HEK293 (cell line): ENCODE results near the gene HOXA11.

Experiments used
- CTCF ChIA-PET: fragments of 350-600 bp; formaldehyde crosslinking; extraction: SDS; loops from one replicate; lab custom pipeline; 2021; ENCODE audit warnings: antibody characterized with exemption; lab: Yijun Ruan, JAX
- POLR2A ChIA-PET: fragments of 300-600 bp; formaldehyde crosslinking; extraction: SDS; loops from one replicate; lab custom pipeline; 2020; ENCODE audit warnings: antibody characterized with exemption, inconsistent platforms; lab: Yijun Ruan, JAX
- H3K27ac ChIP-seq: fragments of 200-500 bp; sonication (Bioruptor generic); 2 replicates; pipeline ENCODE4 v1.5.1; 2014; ENCODE audit warnings: low read depth, low read length, control low read depth, inconsistent platforms; ENCODE audit errors: extremely low read depth
- H3K36me3 ChIP-seq, 2 experiments: fragments of 200-500 bp in 1 of 2; sonication (Bioruptor generic) in 1 of 2; 1 replicate in 1 of 2; 2 replicates in 1 of 2; pipeline ENCODE4 v1.5.1; 2014 to 2017; ENCODE audit warnings: inconsistent platforms in 2 of 2, low read length in 2 of 2; ENCODE audit not compliant: control insufficient read depth in 2 of 2, insufficient read depth in 1 of 2
- H3K4me1 ChIP-seq: fragments of 200-500 bp; sonication (Bioruptor generic); 2 replicates; pipeline ENCODE4 v1.5.1; 2014; ENCODE audit warnings: mild to moderate bottlenecking, low read length, inconsistent platforms; ENCODE audit not compliant: control insufficient read depth, insufficient read depth
- H3K4me3 ChIP-seq: 2 replicates; pipeline ENCODE4 v1.5.1; 2011; ENCODE audit warnings: low read depth, mild to moderate bottlenecking, control low read depth, low read length, moderate library complexity
- H3K9me3 ChIP-seq: fragments of 200-500 bp; sonication (Bioruptor generic); 2 replicates; pipeline ENCODE4 v1.5.1; 2014; ENCODE audit warnings: low read depth, low read length, inconsistent platforms; ENCODE audit not compliant: control insufficient read depth, insufficient read depth
- FEZF1 ChIP-seq: fragments of 450-650 bp; formaldehyde crosslinking; IDR thresholded peaks from 2 replicates; pipeline ENCODE4 v1.5.1; 2016; ENCODE audit warnings: missing biosample characterization, missing genetic modification characterization
- GLIS1 ChIP-seq: fragments of 450-650 bp; formaldehyde crosslinking; IDR thresholded peaks from 2 replicates; pipeline ENCODE4 v1.5.1; 2016; ENCODE audit warnings: missing biosample characterization, missing genetic modification characterization
- GLIS2 ChIP-seq: fragments of 450-650 bp; formaldehyde crosslinking; IDR thresholded peaks from 2 replicates; pipeline ENCODE4 v1.5.1; 2016; ENCODE audit warnings: missing biosample characterization, missing genetic modification characterization
- PRDM1 ChIP-seq: fragments of 450-650 bp; formaldehyde crosslinking; IDR thresholded peaks from 2 replicates; pipeline ENCODE4; 2016; ENCODE audit warnings: missing biosample characterization, missing genetic modification characterization
- SCRT1 ChIP-seq: fragments of 450-650 bp; formaldehyde crosslinking; IDR thresholded peaks from 2 replicates; pipeline ENCODE4 v1.5.1; 2016; ENCODE audit warnings: missing biosample characterization, missing genetic modification characterization, borderline replicate concordance
- ZBTB17 ChIP-seq: fragments of 450-650 bp; formaldehyde crosslinking; IDR thresholded peaks from 2 replicates; pipeline ENCODE4 v1.5.1; 2016; ENCODE audit warnings: missing biosample characterization, missing genetic modification characterization
- ZBTB7A ChIP-seq: fragments of 450-650 bp; formaldehyde crosslinking; IDR thresholded peaks from 2 replicates; pipeline ENCODE4 v1.5.1; 2016; ENCODE audit warnings: low read depth, missing biosample characterization, missing genetic modification characterization
- ZBTB8A ChIP-seq: fragments of 450-650 bp; formaldehyde crosslinking; IDR thresholded peaks from 2 replicates; pipeline ENCODE4 v1.5.1; 2016; ENCODE audit warnings: missing biosample characterization, missing genetic modification characterization
- ZNF175 ChIP-seq: fragments of 450-650 bp; formaldehyde crosslinking; IDR thresholded peaks from 2 replicates; pipeline ENCODE4 v1.5.1; 2016; ENCODE audit warnings: missing biosample characterization, missing genetic modification characterization
- ZNF335 ChIP-seq: fragments of 450-650 bp; formaldehyde crosslinking; conservative IDR thresholded peaks from 2 replicates; pipeline ENCODE4 v1.5.1; 2016; ENCODE audit warnings: missing biosample characterization, missing genetic modification characterization
- ZNF366 ChIP-seq: fragments of 450-650 bp; formaldehyde crosslinking; conservative IDR thresholded peaks from 2 replicates; pipeline ENCODE4 v1.5.1; 2016; ENCODE audit warnings: missing biosample characterization, missing genetic modification characterization
- ZNF433 ChIP-seq: fragments of 450-650 bp; formaldehyde crosslinking; IDR thresholded peaks from 2 replicates; pipeline ENCODE4 v1.5.1; 2016; ENCODE audit warnings: missing biosample characterization, missing genetic modification characterization, low read depth
- ZNF558 ChIP-seq: fragments of 450-650 bp; formaldehyde crosslinking; IDR thresholded peaks from 2 replicates; pipeline ENCODE4 v1.5.1; 2016; ENCODE audit warnings: missing biosample characterization, missing genetic modification characterization
- ZXDB ChIP-seq: fragments of 450-650 bp; formaldehyde crosslinking; IDR thresholded peaks from 2 replicates; pipeline ENCODE4 v1.5.1; 2016; ENCODE audit warnings: missing biosample characterization, missing genetic modification characterization
- TF ChIP-seq, protein P1 (sequence below): fragments of 450-650 bp; formaldehyde crosslinking; IDR thresholded peaks from 2 replicates; pipeline ENCODE4 v1.5.1; 2017; ENCODE audit warnings: missing biosample characterization, missing genetic modification characterization
- TF ChIP-seq, protein P2 (sequence below): fragments of 450-650 bp; formaldehyde crosslinking; IDR thresholded peaks from 2 replicates; pipeline ENCODE4 v1.5.1; 2017; ENCODE audit warnings: missing biosample characterization, missing genetic modification characterization
- TF ChIP-seq, protein P3 (sequence below): sonication (generic); formaldehyde crosslinking; IDR thresholded peaks from 2 replicates; pipeline ENCODE4 v1.8.1; 2022; ENCODE audit warnings: mild to moderate bottlenecking, moderate library complexity, missing genetic modification reagents

The HOXA11 gene

DNA sequence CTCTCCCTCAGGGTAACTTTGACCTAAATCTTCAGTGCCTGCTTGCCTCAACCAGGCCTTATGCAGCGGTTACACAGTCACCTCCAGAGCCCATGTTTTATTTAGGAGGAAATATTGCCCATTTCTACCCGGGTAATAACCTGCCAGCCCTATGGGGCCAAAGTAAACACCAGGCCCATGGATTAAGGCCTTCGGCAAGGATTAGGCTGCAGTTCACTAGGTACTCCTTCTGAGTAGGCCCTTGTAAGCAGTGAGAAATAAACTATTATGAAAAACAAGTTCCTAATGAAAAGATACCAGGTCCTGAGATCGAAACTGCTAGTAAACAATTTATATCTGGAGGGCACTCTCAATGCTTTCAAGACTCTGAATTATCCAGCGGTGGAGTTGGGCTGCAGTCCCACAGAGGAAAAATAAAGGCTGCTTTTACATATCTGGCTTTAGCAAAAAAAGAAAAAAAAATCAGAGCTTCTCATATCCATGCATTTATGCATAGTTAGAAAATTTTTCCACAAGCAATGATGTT, 7.2 kb downstream of the HOXA11 start:
- ChIA-PET CTCF (interaction anchor here (1.3 to 3.7 kb wide), 4 partner anchors 9 to 17 kb away, joined by 3 to 10 read pairs (median 6); no protein-coding TSS in a partner anchor), POLR2A (interaction anchor here (1.0 to 11.2 kb wide), 6 partner anchors 7 to 17 kb away, joined by 3 to 237 read pairs (median 14); partner anchors contain the start of genes HOXA11 and HOXA9)
- Histone ChIP-seq H3K4me1 (peaks cover 35% of the 10 kb centered on the region), H3K9me3 (no peaks in the 10 kb centered on the region), H3K4me3 (peak overlapping the region; percentile 76), H3K27ac (peak overlapping the region; percentile 99), H3K36me3 (peaks cover 0 to 10% of the 10 kb centered on the region in 2 experiments; a peak in 2 of 3 replicates)
- TF ChIP-seq ZBTB7A (no peak), ZBTB8A (tag by site-specific recombination) (peak; percentile 68), PRDM1 (tag by site-specific recombination) (0 out of 2 replicates have a peak, but pooled peaks have one; percentile 2), ZNF558 (tag by site-specific recombination) (no peak), ZBTB17 (peak; percentile 35; the same call in 1 of the 2 replicates), ZXDB (tag by site-specific recombination) (0 out of 2 replicates have a peak, but pooled peaks have one; percentile 31)
- TF ChIP-seq, protein P1, sequence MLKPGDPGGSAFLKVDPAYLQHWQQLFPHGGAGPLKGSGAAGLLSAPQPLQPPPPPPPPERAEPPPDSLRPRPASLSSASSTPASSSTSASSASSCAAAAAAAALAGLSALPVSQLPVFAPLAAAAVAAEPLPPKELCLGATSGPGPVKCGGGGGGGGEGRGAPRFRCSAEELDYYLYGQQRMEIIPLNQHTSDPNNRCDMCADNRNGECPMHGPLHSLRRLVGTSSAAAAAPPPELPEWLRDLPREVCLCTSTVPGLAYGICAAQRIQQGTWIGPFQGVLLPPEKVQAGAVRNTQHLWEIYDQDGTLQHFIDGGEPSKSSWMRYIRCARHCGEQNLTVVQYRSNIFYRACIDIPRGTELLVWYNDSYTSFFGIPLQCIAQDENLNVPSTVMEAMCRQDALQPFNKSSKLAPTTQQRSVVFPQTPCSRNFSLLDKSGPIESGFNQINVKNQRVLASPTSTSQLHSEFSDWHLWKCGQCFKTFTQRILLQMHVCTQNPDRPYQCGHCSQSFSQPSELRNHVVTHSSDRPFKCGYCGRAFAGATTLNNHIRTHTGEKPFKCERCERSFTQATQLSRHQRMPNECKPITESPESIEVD (tag by site-specific recombination) = peak; percentile 34
- TF ChIP-seq, protein P2, sequence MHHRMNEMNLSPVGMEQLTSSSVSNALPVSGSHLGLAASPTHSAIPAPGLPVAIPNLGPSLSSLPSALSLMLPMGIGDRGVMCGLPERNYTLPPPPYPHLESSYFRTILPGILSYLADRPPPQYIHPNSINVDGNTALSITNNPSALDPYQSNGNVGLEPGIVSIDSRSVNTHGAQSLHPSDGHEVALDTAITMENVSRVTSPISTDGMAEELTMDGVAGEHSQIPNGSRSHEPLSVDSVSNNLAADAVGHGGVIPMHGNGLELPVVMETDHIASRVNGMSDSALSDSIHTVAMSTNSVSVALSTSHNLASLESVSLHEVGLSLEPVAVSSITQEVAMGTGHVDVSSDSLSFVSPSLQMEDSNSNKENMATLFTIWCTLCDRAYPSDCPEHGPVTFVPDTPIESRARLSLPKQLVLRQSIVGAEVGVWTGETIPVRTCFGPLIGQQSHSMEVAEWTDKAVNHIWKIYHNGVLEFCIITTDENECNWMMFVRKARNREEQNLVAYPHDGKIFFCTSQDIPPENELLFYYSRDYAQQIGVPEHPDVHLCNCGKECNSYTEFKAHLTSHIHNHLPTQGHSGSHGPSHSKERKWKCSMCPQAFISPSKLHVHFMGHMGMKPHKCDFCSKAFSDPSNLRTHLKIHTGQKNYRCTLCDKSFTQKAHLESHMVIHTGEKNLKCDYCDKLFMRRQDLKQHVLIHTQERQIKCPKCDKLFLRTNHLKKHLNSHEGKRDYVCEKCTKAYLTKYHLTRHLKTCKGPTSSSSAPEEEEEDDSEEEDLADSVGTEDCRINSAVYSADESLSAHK (tag by site-specific recombination) = 0 out of 2 replicates have a peak, but pooled peaks have one; percentile 2

DNA sequence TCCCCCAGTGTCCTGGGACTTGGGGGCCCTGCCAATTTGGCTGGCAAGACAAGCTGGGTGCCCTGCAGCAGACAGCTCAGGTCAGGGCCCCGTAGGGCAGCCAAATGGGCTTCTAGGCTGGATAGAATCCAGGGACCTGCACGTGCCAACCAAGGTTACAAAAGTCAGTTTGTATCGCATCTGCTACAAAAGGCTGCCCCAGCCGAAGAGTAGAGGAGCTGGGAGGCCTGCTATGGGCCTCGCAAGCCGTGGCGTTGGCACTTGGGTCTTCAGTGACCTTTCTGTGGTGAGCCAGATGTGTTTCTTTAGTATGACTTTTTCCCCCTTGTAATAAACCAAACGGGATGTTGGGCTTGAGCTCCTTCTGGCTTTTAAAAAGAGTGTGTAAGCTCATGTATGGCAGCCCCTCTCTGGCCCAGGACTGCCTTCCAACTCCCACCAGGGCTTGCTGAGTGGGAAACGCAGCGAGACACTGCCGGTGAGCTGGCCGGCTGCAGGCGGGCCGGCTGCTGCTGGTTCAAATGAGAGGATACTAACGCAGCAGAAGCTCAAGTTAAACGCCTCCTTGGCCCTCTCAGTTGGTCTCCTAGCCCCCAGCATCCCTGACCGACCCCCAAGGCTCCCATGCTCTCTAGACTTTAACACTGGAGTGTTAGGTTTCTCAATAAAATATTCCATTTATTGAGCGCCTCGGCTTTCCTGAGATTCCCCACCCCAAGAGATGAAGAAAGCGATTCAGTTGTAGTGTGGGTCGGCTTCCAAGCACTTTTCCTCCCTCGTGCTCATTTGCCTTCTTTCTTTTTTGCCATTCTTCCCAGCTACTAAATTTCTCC, 7.9 kb downstream of the HOXA11 start:
- Histone ChIP-seq H3K9me3 (no peaks in the 10 kb centered on the region), H3K4me3 (peak overlapping the region; percentile 76), H3K4me1 (peaks cover 29% of the 10 kb centered on the region), H3K36me3 (peaks cover 0 to 6% of the 10 kb centered on the region in 2 experiments; a peak in 2 of 3 replicates), H3K27ac (peak overlapping the region; percentile 99)
- POLR2A ChIA-PET = interaction anchor here (1.0 to 11.2 kb wide), 6 partner anchors 7 to 21 kb away, joined by 3 to 237 read pairs (median 6); partner anchors contain the start of genes HOXA11 and HOXA7
- 0 out of 2 replicates have a peak, but pooled peaks have one; percentile 23 for TF ChIP-seq ZNF366 (tag by site-specific recombination)
- peak; percentile 62; the same call in 1 of the 2 replicates for TF ChIP-seq GLIS2
- TF ChIP-seq ZNF433 (tag by site-specific recombination) = no peak
- no peak for TF ChIP-seq ZNF175
- TF ChIP-seq PRDM1 (tag by site-specific recombination) = peak; percentile 59; the same call in 1 of the 2 replicates
- TF ChIP-seq GLIS1 (tag by site-specific recombination) = peak; percentile 71
- no peak for TF ChIP-seq SCRT1 (tag by site-specific recombination)
- 0 out of 2 replicates have a peak, but pooled peaks have one; percentile 6 for TF ChIP-seq ZNF335 (tag by site-specific recombination)
- TF ChIP-seq, protein P3, sequence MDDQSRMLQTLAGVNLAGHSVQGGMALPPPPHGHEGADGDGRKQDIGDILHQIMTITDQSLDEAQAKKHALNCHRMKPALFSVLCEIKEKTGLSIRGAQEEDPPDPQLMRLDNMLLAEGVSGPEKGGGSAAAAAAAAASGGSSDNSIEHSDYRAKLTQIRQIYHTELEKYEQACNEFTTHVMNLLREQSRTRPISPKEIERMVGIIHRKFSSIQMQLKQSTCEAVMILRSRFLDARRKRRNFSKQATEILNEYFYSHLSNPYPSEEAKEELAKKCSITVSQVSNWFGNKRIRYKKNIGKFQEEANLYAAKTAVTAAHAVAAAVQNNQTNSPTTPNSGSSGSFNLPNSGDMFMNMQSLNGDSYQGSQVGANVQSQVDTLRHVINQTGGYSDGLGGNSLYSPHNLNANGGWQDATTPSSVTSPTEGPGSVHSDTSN (CRISPR knock-in tag) = no peak
- TF ChIP-seq FEZF1 (tag by site-specific recombination) = peak; percentile 60
- TF ChIP-seq, protein P2 (tag by site-specific recombination) = 0 out of 2 replicates have a peak, but pooled peaks have one; percentile 6
- CTCF ChIA-PET = interaction anchor here (0.5 to 3.7 kb wide), 5 partner anchors 9 to 1758 kb away, joined by 3 to 10 read pairs (median 5); no protein-coding TSS in a partner anchor
